GM12875 (cell line): ENCODE results near the gene ALDH3B1.

Source experiments
- H3K4me3 ChIP-seq: one replicate; pipeline ENCODE4 v1.5.1; 2011; ENCODE audit warnings: low read depth, low read length, control low read depth
- CTCF ChIP-seq: IDR thresholded peaks from 2 replicates; pipeline ENCODE4 v1.5.1; 2011; ENCODE audit warnings: low read depth, mild to moderate bottlenecking, control low read depth, inconsistent platforms, low read length, moderate library complexity, borderline replicate concordance; ENCODE audit not compliant: insufficient read depth

ALDH3B1 gene

GRCh38 chr11:68021167-68021787, 11.2 kb downstream of the ALDH3B1 start:
- H3K4me3 ChIP-seq: no peak overlapping the region
- TF ChIP-seq CTCF: peak; percentile 30; the same call in 1 of the 2 replicates

- TF ChIP-seq CTCF: no peak
- H3K4me3 ChIP-seq: no peak overlapping the region
Measured at GRCh38 chr11:68022531-68022930, 12.4 kb downstream of the ALDH3B1 start.

- no peak overlapping the region for H3K4me3 ChIP-seq
- TF ChIP-seq CTCF: no peak
Measured at GRCh38 chr11:68024508-68024907, 14.4 kb downstream of the ALDH3B1 start.

GRCh38 chr11:68025047-68025446, 14.9 kb downstream of the ALDH3B1 start:
- TF ChIP-seq CTCF: peak; percentile 23; the same call in 1 of the 2 replicates
- H3K4me3 ChIP-seq: no peak overlapping the region

- TF ChIP-seq CTCF: no peak
- no peak overlapping the region for H3K4me3 ChIP-seq
Measured at GRCh38 chr11:68026391-68027105, 16.4 kb downstream of the ALDH3B1 start.

- no peak for TF ChIP-seq CTCF
- H3K4me3 ChIP-seq: no peak overlapping the region
Measured at GRCh38 chr11:68027667-68028066, 17.5 kb downstream of the ALDH3B1 start.
